ENCODE data around the gene RCOR1.

DNA sequence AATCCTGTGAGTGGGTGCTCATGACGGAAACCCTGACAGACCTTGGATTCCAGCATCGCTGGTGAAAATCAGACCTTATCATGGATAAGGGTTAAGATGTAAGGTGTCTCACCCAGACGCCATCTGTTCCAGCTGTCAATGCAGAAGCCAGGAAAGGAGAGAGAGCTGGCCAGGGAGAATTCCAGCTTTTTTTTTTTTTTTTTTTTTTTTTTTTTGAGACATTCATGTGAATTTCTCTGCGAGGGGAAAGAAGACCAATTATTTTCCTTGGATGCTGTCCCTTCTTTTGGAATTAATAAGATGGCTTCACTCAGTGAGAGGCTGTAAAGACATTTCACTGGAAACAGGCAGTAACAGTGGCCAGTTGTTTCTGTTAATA, 186.6 kb downstream of the RCOR1 start:
- TF ChIP-seq, protein P1, sequence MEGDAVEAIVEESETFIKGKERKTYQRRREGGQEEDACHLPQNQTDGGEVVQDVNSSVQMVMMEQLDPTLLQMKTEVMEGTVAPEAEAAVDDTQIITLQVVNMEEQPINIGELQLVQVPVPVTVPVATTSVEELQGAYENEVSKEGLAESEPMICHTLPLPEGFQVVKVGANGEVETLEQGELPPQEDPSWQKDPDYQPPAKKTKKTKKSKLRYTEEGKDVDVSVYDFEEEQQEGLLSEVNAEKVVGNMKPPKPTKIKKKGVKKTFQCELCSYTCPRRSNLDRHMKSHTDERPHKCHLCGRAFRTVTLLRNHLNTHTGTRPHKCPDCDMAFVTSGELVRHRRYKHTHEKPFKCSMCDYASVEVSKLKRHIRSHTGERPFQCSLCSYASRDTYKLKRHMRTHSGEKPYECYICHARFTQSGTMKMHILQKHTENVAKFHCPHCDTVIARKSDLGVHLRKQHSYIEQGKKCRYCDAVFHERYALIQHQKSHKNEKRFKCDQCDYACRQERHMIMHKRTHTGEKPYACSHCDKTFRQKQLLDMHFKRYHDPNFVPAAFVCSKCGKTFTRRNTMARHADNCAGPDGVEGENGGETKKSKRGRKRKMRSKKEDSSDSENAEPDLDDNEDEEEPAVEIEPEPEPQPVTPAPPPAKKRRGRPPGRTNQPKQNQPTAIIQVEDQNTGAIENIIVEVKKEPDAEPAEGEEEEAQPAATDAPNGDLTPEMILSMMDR (IDR thresholded peaks at IDR 0.05; ENCODE audit: insufficient read depth, low read length), result no peak
- no peak for TF ChIP-seq POLR2AphosphoS5 (IDR thresholded peaks at IDR 0.05; ENCODE audit: low read depth)
- TF ChIP-seq, protein P2, sequence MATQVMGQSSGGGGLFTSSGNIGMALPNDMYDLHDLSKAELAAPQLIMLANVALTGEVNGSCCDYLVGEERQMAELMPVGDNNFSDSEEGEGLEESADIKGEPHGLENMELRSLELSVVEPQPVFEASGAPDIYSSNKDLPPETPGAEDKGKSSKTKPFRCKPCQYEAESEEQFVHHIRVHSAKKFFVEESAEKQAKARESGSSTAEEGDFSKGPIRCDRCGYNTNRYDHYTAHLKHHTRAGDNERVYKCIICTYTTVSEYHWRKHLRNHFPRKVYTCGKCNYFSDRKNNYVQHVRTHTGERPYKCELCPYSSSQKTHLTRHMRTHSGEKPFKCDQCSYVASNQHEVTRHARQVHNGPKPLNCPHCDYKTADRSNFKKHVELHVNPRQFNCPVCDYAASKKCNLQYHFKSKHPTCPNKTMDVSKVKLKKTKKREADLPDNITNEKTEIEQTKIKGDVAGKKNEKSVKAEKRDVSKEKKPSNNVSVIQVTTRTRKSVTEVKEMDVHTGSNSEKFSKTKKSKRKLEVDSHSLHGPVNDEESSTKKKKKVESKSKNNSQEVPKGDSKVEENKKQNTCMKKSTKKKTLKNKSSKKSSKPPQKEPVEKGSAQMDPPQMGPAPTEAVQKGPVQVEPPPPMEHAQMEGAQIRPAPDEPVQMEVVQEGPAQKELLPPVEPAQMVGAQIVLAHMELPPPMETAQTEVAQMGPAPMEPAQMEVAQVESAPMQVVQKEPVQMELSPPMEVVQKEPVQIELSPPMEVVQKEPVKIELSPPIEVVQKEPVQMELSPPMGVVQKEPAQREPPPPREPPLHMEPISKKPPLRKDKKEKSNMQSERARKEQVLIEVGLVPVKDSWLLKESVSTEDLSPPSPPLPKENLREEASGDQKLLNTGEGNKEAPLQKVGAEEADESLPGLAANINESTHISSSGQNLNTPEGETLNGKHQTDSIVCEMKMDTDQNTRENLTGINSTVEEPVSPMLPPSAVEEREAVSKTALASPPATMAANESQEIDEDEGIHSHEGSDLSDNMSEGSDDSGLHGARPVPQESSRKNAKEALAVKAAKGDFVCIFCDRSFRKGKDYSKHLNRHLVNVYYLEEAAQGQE (IDR thresholded peaks at IDR 0.05; ENCODE audit: insufficient replicate concordance, low read depth), result no peak

All from HL-60 (cell line).